ENCODE data around the gene F2RL2. TPM values are rescaled to one million over a fixed set of nuclear protein-coding genes. Genes with fewer than 3 reads are reported as not detected.

Gene F2RL2
- polyA plus RNA-seq, 1 donor from 2014 or later = not detected

GRCh38 chr5:76622076-76622475 is 1.1 kb downstream of the F2RL2 start:
- no peaks in the 10 kb centered on the region for H3K36me3 ChIP-seq (ENCODE audit: insufficient read depth, low read length)
- H3K27me3 ChIP-seq (ENCODE audit: insufficient read depth, low read depth, low read length) = no peaks in the 10 kb centered on the region
- H3K9ac ChIP-seq (ENCODE audit: low read length) = no peak overlapping the region
- no peaks in the 10 kb centered on the region for H3K9me2 ChIP-seq (ENCODE audit: insufficient read depth, low read length)
- no peaks in the 10 kb centered on the region for H3F3A ChIP-seq (ENCODE audit: insufficient read depth, low read length, poor library complexity, severe bottlenecking)
- H3K9me3 ChIP-seq (ENCODE audit: low read length) = no peaks in the 10 kb centered on the region
- no peak overlapping the region for H3K27ac ChIP-seq (ENCODE audit: low read length)
- TF ChIP-seq MXI1 (conservative IDR thresholded peaks at IDR 0.05; ENCODE audit: poor library complexity, severe bottlenecking) = no peak
- TF ChIP-seq EP300 (conservative IDR thresholded peaks at IDR 0.05; ENCODE audit: poor library complexity, severe bottlenecking) = no peak
- no peak for TF ChIP-seq RAD21 (conservative IDR thresholded peaks at IDR 0.05)
- TF ChIP-seq SMC3 (conservative IDR thresholded peaks at IDR 0.05; ENCODE audit: poor library complexity) = no peak
- TF ChIP-seq TAF1 (IDR thresholded peaks at IDR 0.05; ENCODE audit: low read depth) = no peak
- TF ChIP-seq EZH2 (IDR thresholded peaks at IDR 0.05; ENCODE audit: borderline replicate concordance, insufficient read depth, low read length, poor library complexity, severe bottlenecking) = no peak
- no peak for TF ChIP-seq REST (IDR thresholded peaks at IDR 0.05; ENCODE audit: borderline replicate concordance)
- TF ChIP-seq CTCF (IDR thresholded peaks at IDR 0.05; ENCODE audit: poor library complexity, severe bottlenecking) = no peak
- TF ChIP-seq POLR2AphosphoS5 (IDR thresholded peaks at IDR 0.05) = no peak
- no peaks in the 10 kb centered on the region for H3K79me2 ChIP-seq (replicated peaks; ENCODE audit: insufficient read depth, low read length)
- H2AFZ ChIP-seq (ENCODE audit: low read depth, low read length) = no peak overlapping the region
- no peak overlapping the region for H3K4me3 ChIP-seq (ENCODE audit: low read length)
- H3K4me2 ChIP-seq (ENCODE audit: low read length) = no peak overlapping the region
- no peaks in the 10 kb centered on the region for H4K20me1 ChIP-seq (ENCODE audit: insufficient read depth)

- no peak for TF ChIP-seq EZH2 (IDR thresholded peaks at IDR 0.05; ENCODE audit: borderline replicate concordance, insufficient read depth, low read length, poor library complexity, severe bottlenecking)
- TF ChIP-seq POLR2AphosphoS5 (IDR thresholded peaks at IDR 0.05) = no peak
- no peak for TF ChIP-seq EP300 (conservative IDR thresholded peaks at IDR 0.05; ENCODE audit: poor library complexity, severe bottlenecking)
- no peak for TF ChIP-seq CTCF (IDR thresholded peaks at IDR 0.05; ENCODE audit: poor library complexity, severe bottlenecking)
- no peak for TF ChIP-seq MXI1 (conservative IDR thresholded peaks at IDR 0.05; ENCODE audit: poor library complexity, severe bottlenecking)
- TF ChIP-seq REST (IDR thresholded peaks at IDR 0.05; ENCODE audit: borderline replicate concordance) = no peak
- TF ChIP-seq TAF1 (IDR thresholded peaks at IDR 0.05; ENCODE audit: low read depth) = no peak
- TF ChIP-seq SMC3 (conservative IDR thresholded peaks at IDR 0.05; ENCODE audit: poor library complexity) = no peak
- TF ChIP-seq RAD21 (conservative IDR thresholded peaks at IDR 0.05) = no peak
- no peaks in the 10 kb centered on the region for H3F3A ChIP-seq (ENCODE audit: insufficient read depth, low read length, poor library complexity, severe bottlenecking)
- H3K4me3 ChIP-seq (ENCODE audit: low read length) = no peak overlapping the region
- no peaks in the 10 kb centered on the region for H3K79me2 ChIP-seq (replicated peaks; ENCODE audit: insufficient read depth, low read length)
- H3K4me2 ChIP-seq (ENCODE audit: low read length) = no peak overlapping the region
- no peaks in the 10 kb centered on the region for H4K20me1 ChIP-seq (ENCODE audit: insufficient read depth)
- no peaks in the 10 kb centered on the region for H3K9me2 ChIP-seq (ENCODE audit: insufficient read depth, low read length)
- H3K9me3 ChIP-seq (ENCODE audit: low read length) = no peaks in the 10 kb centered on the region
- H3K27ac ChIP-seq (ENCODE audit: low read length) = no peak overlapping the region
- H3K27me3 ChIP-seq (ENCODE audit: insufficient read depth, low read depth, low read length) = no peaks in the 10 kb centered on the region
- no peak overlapping the region for H2AFZ ChIP-seq (ENCODE audit: low read depth, low read length)
- no peaks in the 10 kb centered on the region for H3K36me3 ChIP-seq (ENCODE audit: insufficient read depth, low read length)
- no peak overlapping the region for H3K9ac ChIP-seq (ENCODE audit: low read length)
Observed at GRCh38 chr5:76620166-76620565, 3.0 kb downstream of the F2RL2 start.

All from neural cell (in vitro differentiated cells).